ENCODE measurements around the gene PRKN.
A peak's percentile ranks its signal among the peaks of the same experiment; 100 is the strongest.

PRKN gene

DNA sequence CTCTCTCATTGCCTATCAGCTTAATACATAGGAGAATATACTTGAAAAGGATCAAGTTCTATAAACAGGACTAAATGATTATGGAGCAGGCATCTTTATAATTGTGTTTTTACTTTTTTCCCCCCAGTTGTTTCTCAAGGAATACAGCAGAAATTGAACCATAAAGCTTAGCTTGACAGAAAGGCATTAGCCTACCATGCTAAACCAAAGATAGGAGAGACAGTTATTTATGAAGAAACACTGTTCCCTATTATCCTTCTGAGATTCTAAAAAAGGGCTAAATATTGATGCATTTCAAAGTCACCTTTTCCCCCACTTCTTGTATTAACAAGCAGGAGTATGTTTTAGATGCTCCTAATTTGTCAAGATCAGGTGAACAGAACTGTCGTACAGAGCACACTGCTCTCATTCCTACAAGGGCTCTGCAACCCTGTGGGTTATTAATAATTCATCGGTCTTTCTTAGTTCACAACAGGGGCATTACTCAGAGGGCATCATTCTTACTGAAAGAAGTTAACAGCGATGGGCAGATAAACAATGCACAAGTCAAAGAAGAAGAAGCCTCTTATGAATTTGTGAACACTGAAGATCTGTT is 38.7 kb downstream of the PRKN start:
- ChIA-PET POLR2A (no interaction called here), CTCF (no interaction called here)
- no peak for DNase-seq (ENCODE audit: extremely low spot score)
- TF ChIP-seq ELF4 (IDR thresholded peaks at IDR 0.05): no peak

- TF ChIP-seq FOXA1 (IDR thresholded peaks at IDR 0.05) (no peak), SUZ12 (IDR thresholded peaks at IDR 0.05) (no peak), LEF1 (IDR thresholded peaks at IDR 0.05; ENCODE audit: borderline replicate concordance) (no peak), FOXK2 (IDR thresholded peaks at IDR 0.05) (no peak), ZNF384 (IDR thresholded peaks at IDR 0.05) (no peak), BHLHE40 (IDR thresholded peaks at IDR 0.05; ENCODE audit: borderline replicate concordance) (no peak), CTBP1 (IDR thresholded peaks at IDR 0.05; ENCODE audit: borderline replicate concordance) (no peak), FOXM1 (IDR thresholded peaks at IDR 0.05; ENCODE audit: borderline replicate concordance) (no peak)
- POLR2A ChIA-PET: no interaction called here
- DNase-seq (ENCODE audit: extremely low spot score): no peak
- CTCF ChIA-PET: interaction anchor here (0.5 kb wide), 1 partner anchor 838 kb away, joined by 5 read pairs; no protein-coding TSS in a partner anchor
These were observed 42.0 kb downstream of the PRKN start for GRCh38 chr6:162685586-162685985.

GRCh38 chr6:162684961-162685360 is 42.6 kb downstream of the PRKN start:
- ChIA-PET CTCF (no interaction called here), POLR2A (no interaction called here)
- DNase-seq (ENCODE audit: extremely low spot score): no peak
- TF ChIP-seq, protein P1, sequence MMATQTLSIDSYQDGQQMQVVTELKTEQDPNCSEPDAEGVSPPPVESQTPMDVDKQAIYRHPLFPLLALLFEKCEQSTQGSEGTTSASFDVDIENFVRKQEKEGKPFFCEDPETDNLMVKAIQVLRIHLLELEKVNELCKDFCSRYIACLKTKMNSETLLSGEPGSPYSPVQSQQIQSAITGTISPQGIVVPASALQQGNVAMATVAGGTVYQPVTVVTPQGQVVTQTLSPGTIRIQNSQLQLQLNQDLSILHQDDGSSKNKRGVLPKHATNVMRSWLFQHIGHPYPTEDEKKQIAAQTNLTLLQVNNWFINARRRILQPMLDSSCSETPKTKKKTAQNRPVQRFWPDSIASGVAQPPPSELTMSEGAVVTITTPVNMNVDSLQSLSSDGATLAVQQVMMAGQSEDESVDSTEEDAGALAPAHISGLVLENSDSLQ (IDR thresholded peaks at IDR 0.05): 0 out of 2 replicates have a peak, but pooled peaks have one; percentile 19
- TF ChIP-seq NFRKB (IDR thresholded peaks at IDR 0.05) (no peak), L3MBTL2 (conservative IDR thresholded peaks at IDR 0.05) (no peak), CTBP1 (IDR thresholded peaks at IDR 0.05; ENCODE audit: borderline replicate concordance) (no peak)

DNA sequence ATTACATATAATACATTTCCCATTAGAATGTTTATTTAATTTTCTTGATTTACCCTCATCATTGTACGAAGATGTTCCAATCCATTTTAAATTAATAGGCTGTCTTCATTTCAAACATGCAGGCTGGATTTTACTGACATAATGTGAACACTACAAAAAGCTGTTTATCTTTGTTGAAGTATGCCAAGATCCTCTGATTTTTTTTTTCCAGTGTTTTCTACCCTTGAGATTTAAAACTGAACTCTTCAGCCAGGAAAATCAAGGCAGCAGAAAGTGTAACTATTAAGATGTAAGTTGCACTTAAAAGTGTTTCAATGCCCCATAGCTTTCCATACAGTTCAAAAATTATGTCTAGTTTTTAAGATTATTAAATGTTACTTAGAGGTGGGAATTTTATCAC is 43.5 kb downstream of the PRKN start:
- TF ChIP-seq TARDBP (IDR thresholded peaks at IDR 0.05) (no peak), ARNT (IDR thresholded peaks at IDR 0.05) (no peak), NFRKB (IDR thresholded peaks at IDR 0.05) (no peak), ZNF384 (IDR thresholded peaks at IDR 0.05) (no peak)
- CTCF ChIA-PET: no interaction called here
- DNase-seq (ENCODE audit: extremely low spot score): no peak
- POLR2A ChIA-PET: no interaction called here

DNA sequence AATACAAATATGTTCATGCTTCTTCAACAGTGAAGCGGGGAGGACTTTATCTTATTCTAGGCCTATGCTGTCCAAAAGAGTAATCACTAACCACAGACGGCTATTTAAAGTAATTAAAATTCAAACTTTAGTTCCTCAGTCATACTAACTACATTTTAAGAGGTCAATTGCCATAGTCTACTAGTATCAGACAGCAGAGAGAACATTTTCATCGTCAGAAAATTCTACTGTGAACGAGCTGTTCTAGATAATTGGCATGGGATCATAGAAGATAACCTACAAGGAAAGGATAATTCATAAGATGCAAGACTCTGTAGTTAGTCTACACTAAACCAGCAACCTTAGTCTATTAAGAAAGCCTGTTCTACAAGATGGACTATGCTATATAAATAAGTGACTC is 44.4 kb downstream of the PRKN start:
- POLR2A ChIA-PET: no interaction called here
- TF ChIP-seq LEF1 (IDR thresholded peaks at IDR 0.05; ENCODE audit: borderline replicate concordance) (no peak), TARDBP (IDR thresholded peaks at IDR 0.05) (no peak), FOXM1 (IDR thresholded peaks at IDR 0.05; ENCODE audit: borderline replicate concordance) (no peak), ARNT (IDR thresholded peaks at IDR 0.05) (no peak), ZNF384 (IDR thresholded peaks at IDR 0.05) (no peak), HDGF (IDR thresholded peaks at IDR 0.05; ENCODE audit: borderline replicate concordance) (no peak), NFRKB (IDR thresholded peaks at IDR 0.05) (no peak), FOXK2 (IDR thresholded peaks at IDR 0.05) (no peak), CTBP1 (IDR thresholded peaks at IDR 0.05; ENCODE audit: borderline replicate concordance) (no peak), BHLHE40 (IDR thresholded peaks at IDR 0.05; ENCODE audit: borderline replicate concordance) (no peak), SP1 (IDR thresholded peaks at IDR 0.05) (no peak), SUZ12 (IDR thresholded peaks at IDR 0.05) (no peak), L3MBTL2 (conservative IDR thresholded peaks at IDR 0.05) (no peak)
- no peak for DNase-seq (ENCODE audit: extremely low spot score)
- CTCF ChIA-PET: no interaction called here

DNA sequence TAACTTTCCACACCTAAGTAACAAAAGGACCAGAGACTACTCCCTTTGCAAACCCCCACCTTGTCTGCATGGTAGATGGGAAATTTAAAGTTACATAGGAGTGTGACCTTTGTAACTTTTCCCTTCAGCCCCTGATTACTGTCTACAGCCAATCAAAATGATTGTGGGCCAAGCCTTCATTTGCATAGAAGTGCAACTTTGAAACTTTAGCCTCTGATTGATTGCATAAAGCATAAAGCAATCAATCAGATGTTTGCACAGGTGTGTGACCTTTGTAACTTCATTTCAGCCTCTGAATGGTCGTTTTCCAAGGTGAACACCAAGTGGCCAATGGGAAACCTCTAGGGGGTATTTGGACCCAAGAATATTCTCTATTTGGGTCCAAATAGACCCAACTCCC is 46.1 kb downstream of the PRKN start:
- ChIA-PET POLR2A (no interaction called here), CTCF (no interaction called here)
- TF ChIP-seq, protein P1 (IDR thresholded peaks at IDR 0.05): no peak
- TF ChIP-seq TARDBP (IDR thresholded peaks at IDR 0.05) (no peak), LEF1 (IDR thresholded peaks at IDR 0.05; ENCODE audit: borderline replicate concordance) (no peak), FOXM1 (IDR thresholded peaks at IDR 0.05; ENCODE audit: borderline replicate concordance) (no peak), SP1 (IDR thresholded peaks at IDR 0.05) (no peak), HDGF (IDR thresholded peaks at IDR 0.05; ENCODE audit: borderline replicate concordance) (no peak), FOXA1 (IDR thresholded peaks at IDR 0.05) (no peak), FOXK2 (IDR thresholded peaks at IDR 0.05) (no peak), ELF4 (IDR thresholded peaks at IDR 0.05) (no peak), NFRKB (IDR thresholded peaks at IDR 0.05) (no peak), CTBP1 (IDR thresholded peaks at IDR 0.05; ENCODE audit: borderline replicate concordance) (no peak), BHLHE40 (IDR thresholded peaks at IDR 0.05; ENCODE audit: borderline replicate concordance) (no peak), ARNT (IDR thresholded peaks at IDR 0.05) (no peak), SUZ12 (IDR thresholded peaks at IDR 0.05) (no peak), ZNF384 (IDR thresholded peaks at IDR 0.05) (no peak), L3MBTL2 (conservative IDR thresholded peaks at IDR 0.05) (no peak)
- no peak for DNase-seq (ENCODE audit: extremely low spot score)

GRCh38 chr6:162680871-162681270 is 46.7 kb downstream of the PRKN start:
- ChIA-PET CTCF (no interaction called here), POLR2A (no interaction called here)
- DNase-seq (ENCODE audit: extremely low spot score): no peak
- TF ChIP-seq ZNF384 (IDR thresholded peaks at IDR 0.05): no peak
- no peak for TF ChIP-seq FOXM1 (IDR thresholded peaks at IDR 0.05; ENCODE audit: borderline replicate concordance)
- TF ChIP-seq FOXK2 (IDR thresholded peaks at IDR 0.05): no peak
- TF ChIP-seq, protein P1 (IDR thresholded peaks at IDR 0.05): no peak
- TF ChIP-seq HDGF (IDR thresholded peaks at IDR 0.05; ENCODE audit: borderline replicate concordance): no peak
- TF ChIP-seq NFRKB (IDR thresholded peaks at IDR 0.05): no peak
- no peak for TF ChIP-seq LEF1 (IDR thresholded peaks at IDR 0.05; ENCODE audit: borderline replicate concordance)
- no peak for TF ChIP-seq BHLHE40 (IDR thresholded peaks at IDR 0.05; ENCODE audit: borderline replicate concordance)
- TF ChIP-seq CTBP1 (IDR thresholded peaks at IDR 0.05; ENCODE audit: borderline replicate concordance): no peak
- no peak for TF ChIP-seq ARNT (IDR thresholded peaks at IDR 0.05)
- TF ChIP-seq FOXA1 (IDR thresholded peaks at IDR 0.05): no peak
- no peak for TF ChIP-seq SP1 (IDR thresholded peaks at IDR 0.05)

Data from HEK293T (cell line).